K562 (cell line): ENCODE results near the gene ATP5PF. TPM values are rescaled to one million over a fixed set of nuclear protein-coding genes. Genes with fewer than 3 reads are reported as not detected.
A peak's percentile ranks its signal among the peaks of the same experiment; 100 is the strongest.

Experiments
- ARID1B ChIP-seq: fragments of 450-650 bp; IDR thresholded peaks from 2 replicates; pipeline ENCODE4 v1.6.1; 2016; ENCODE audit warnings: antibody characterized with exemption, mild to moderate bottlenecking, inconsistent platforms
- BHLHE40 ChIP-seq: IDR thresholded peaks from 2 replicates; pipeline ENCODE4 v1.6.1; 2011; ENCODE audit warnings: low read length, improper control_type of control experiment
- CEBPB ChIP-seq: fragments of 450-650 bp; IDR thresholded peaks from 2 replicates; pipeline ENCODE4 v1.6.1; 2016; ENCODE audit warnings: missing genetic modification characterization, missing compliant biosample characterization
- MAFF ChIP-seq: IDR thresholded peaks from 2 replicates; pipeline ENCODE4 v1.6.1; 2012; ENCODE audit warnings: low read length, improper control_type of control experiment
- MCM7 ChIP-seq, 2 experiments: fragments of 450-650 bp; IDR thresholded peaks; 2 replicates each; pipeline ENCODE4 v1.6.1; 2016 to 2018
- POLR2G ChIP-seq: fragments of 200-400 bp; formaldehyde crosslinking; IDR thresholded peaks from 2 replicates; pipeline ENCODE4 v1.6.1; 2017; ENCODE audit warnings: low read depth, mild to moderate bottlenecking, antibody characterized with exemption, low read length, moderate library complexity
- RBBP5 ChIP-seq: fragments of 200-600 bp; sonication (generic); IDR thresholded peaks from 2 replicates; pipeline ENCODE4 v1.6.1; 2012; ENCODE audit warnings: borderline replicate concordance, mild to moderate bottlenecking, low read length, control low read depth, inconsistent platforms; ENCODE audit not compliant: insufficient read depth, poor library complexity, severe bottlenecking
- SUPT5H ChIP-seq: fragments of 450-650 bp; IDR thresholded peaks from 2 replicates; pipeline ENCODE4 v1.6.1; 2016
- TAF1 ChIP-seq: IDR thresholded peaks from 2 replicates; pipeline ENCODE4 v1.6.1; 2011; ENCODE audit warnings: mild to moderate bottlenecking, low read length, moderate library complexity; ENCODE audit not compliant: insufficient read depth, control insufficient read depth, severe bottlenecking; ENCODE audit errors: extremely low read depth
- TCF3 ChIP-seq: sonication (generic); formaldehyde crosslinking; IDR thresholded peaks from 2 replicates; pipeline ENCODE4 v1.4.0; 2020; ENCODE audit warnings: mild to moderate bottlenecking, missing genetic modification reagents
- ZNF239 ChIP-seq: fragments of 250-450 bp; sonication (Bioruptor Pico); IDR thresholded peaks from 2 replicates; pipeline ENCODE4 v1.4.0; 2020; ENCODE audit warnings: mild to moderate bottlenecking
- ZNF324 ChIP-seq: fragments of 250-450 bp; sonication (Bioruptor Pico); IDR thresholded peaks from 2 replicates; pipeline ENCODE4 v1.4.0; 2020; ENCODE audit warnings: mild to moderate bottlenecking
- ZNF668 ChIP-seq: fragments of 250-450 bp; sonication (Bioruptor Pico); IDR thresholded peaks from 2 replicates; pipeline ENCODE4 v1.8.0; 2022; ENCODE audit warnings: mild to moderate bottlenecking, inconsistent platforms
- ZNF764 ChIP-seq: fragments of 250-450 bp; sonication (Bioruptor Pico); IDR thresholded peaks from 2 replicates; pipeline ENCODE4 v1.4.0; 2020; ENCODE audit warnings: low read depth, mild to moderate bottlenecking, moderate library complexity
- ZSCAN32 ChIP-seq: fragments of 450-650 bp; formaldehyde crosslinking; IDR thresholded peaks from 2 replicates; pipeline ENCODE4 v1.4.0; 2020; ENCODE audit warnings: mild to moderate bottlenecking, moderate library complexity
- polyA plus RNA-seq, 8 experiments: library from polyadenylated mRNA; depleted of rRNA in 4 of 8; stranded (reverse) in 5 of 8; unstranded in 3 of 8; fragments of >200 nt; fragmentation: Nextera tagmentation in 2 of 8; fragmentation: Illumina TruSeq in 1 of 8; extraction: Ambion mirVana in 2 of 8; extraction: Trizol in 1 of 8; gene quantifications; 2 replicates each; pipeline versions ENCODE4 v1.2.1 to v1.2.3, GENCODE V29; 2011 to 2014; ENCODE audit warnings: inconsistent platforms in 1 of 8, missing spikeins in 1 of 8
- total RNA-seq, 7 experiments: library from RNA; depleted of rRNA in 6 of 7; stranded (reverse); fragments of >200 nt in 6 of 7; fragmentation: Illumina TruSeq in 2 of 7; extraction: Trizol in 2 of 7; gene quantifications; 2 replicates each; pipeline versions ENCODE4 v1.2.1 to v1.2.3, GENCODE V29; 2011 to 2021; ENCODE audit warnings: low replicate concordance in 1 of 7
- TF ChIP-seq, protein P1 (sequence below): fragments of 450-650 bp; IDR thresholded peaks from 2 replicates; pipeline ENCODE4 v1.6.1; 2018; ENCODE audit not compliant: partially characterized antibody
- TF ChIP-seq, protein P2 (sequence below): fragments of 250-450 bp; sonication (Bioruptor Pico); IDR thresholded peaks from 2 replicates; pipeline ENCODE4 v1.5.0; 2020; ENCODE audit warnings: mild to moderate bottlenecking
- TF ChIP-seq, protein P3 (sequence below), 3 experiments: fragments of 200-800 bp in 1 of 3; fragments of 250-450 bp in 1 of 3; fragments of 450-650 bp in 1 of 3; sonication (Bioruptor Pico) in 1 of 3; sonication (Bioruptor generic) in 1 of 3; formaldehyde crosslinking in 1 of 3; IDR thresholded peaks; 2 replicates each; pipeline versions ENCODE4 v1.6.1 to v1.8.0; 2016 to 2022; ENCODE audit warnings: mild to moderate bottlenecking in 2 of 3, missing genetic modification characterization in 2 of 3, missing compliant biosample characterization in 1 of 3, moderate library complexity in 1 of 3

Gene ATP5PF
- total and polyA plus RNA-seq, 9 of the 15 experiments (the other 6 are each of a cell fraction or from before 2014, with no cell fraction given) = 242 to 2,488 (median 533) TPM

DNA sequence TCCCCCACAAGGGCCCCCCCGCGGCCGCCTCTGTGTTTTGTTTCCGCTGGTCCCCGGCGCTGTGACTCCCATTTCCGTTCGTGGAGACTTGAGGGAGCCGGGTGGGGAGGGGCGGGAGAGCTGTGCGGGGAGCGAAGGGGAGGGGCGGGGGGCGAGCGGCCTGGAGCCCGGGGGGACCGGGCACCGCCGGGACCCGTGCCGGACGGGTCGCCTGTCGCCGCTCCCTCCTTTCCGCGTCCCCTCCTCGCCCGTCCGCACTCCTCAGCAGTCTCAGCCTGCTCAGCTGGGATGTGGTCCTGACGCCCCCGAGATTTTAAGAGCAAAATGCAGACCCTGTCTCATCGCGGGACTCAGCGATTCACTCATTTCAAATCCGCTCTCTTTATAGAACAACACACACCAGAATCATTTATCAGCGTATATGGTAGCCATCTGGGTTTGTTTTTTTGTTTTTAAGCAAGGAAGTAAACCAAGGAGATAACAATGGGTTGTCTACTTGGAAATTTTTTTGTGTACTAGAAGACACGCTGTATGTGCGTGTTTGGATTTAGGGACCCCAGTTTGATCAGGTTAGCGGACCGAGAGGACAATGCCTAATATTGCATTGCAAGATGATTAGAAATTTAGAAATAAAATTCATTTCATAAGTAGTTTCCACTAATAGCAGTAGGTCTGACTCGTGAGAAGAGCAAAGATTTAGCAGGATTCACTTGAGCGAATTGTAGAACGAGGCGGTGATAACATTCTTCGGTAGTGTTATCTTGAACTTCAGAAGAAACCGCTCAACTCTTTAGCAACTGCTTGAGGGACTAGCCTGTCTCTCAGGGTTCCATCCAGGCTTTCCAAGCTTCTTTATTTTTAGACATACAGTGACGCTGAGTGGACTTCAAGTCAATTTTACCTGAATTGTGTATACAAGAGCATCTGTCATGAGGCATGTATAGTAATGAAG, 1.2 kb upstream of the ATP5PF start (continued):
- peak; percentile 53; the same call in 1 of the 2 replicates for TF ChIP-seq ARID1B
- no peak for TF ChIP-seq SUPT5H
- peak; percentile 47; the same call in 1 of the 2 replicates for TF ChIP-seq TCF3 (CRISPR knock-in tag)
- no peak for TF ChIP-seq MCM7 (IDR thresholded peaks at IDR 0.05)
- TF ChIP-seq POLR2G = peak; percentile 65
- TF ChIP-seq ZNF668 (CRISPR knock-in tag) = no peak
- peak; percentile 67; the same call in 1 of the 2 replicates for TF ChIP-seq CEBPB
- TF ChIP-seq, protein P1, sequence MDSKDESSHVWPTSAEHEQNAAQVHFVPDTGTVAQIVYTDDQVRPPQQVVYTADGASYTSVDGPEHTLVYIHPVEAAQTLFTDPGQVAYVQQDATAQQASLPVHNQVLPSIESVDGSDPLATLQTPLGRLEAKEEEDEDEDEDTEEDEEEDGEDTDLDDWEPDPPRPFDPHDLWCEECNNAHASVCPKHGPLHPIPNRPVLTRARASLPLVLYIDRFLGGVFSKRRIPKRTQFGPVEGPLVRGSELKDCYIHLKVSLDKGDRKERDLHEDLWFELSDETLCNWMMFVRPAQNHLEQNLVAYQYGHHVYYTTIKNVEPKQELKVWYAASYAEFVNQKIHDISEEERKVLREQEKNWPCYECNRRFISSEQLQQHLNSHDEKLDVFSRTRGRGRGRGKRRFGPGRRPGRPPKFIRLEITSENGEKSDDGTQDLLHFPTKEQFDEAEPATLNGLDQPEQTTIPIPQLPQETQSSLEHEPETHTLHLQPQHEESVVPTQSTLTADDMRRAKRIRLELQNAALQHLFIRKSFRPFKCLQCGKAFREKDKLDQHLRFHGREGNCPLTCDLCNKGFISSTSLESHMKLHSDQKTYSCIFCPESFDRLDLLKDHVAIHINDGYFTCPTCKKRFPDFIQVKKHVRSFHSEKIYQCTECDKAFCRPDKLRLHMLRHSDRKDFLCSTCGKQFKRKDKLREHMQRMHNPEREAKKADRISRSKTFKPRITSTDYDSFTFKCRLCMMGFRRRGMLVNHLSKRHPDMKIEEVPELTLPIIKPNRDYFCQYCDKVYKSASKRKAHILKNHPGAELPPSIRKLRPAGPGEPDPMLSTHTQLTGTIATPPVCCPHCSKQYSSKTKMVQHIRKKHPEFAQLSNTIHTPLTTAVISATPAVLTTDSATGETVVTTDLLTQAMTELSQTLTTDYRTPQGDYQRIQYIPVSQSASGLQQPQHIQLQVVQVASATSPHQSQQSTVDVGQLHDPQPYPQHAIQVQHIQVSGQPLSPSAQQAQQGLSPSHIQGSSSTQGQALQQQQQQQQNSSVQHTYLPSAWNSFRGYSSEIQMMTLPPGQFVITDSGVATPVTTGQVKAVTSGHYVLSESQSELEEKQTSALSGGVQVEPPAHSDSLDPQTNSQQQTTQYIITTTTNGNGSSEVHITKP = no peak
- TF ChIP-seq RBBP5 = peak; percentile 39
- no peak for TF ChIP-seq ZNF764 (CRISPR knock-in tag)
- TF ChIP-seq TAF1 = peak; percentile 70
- no peak; the same call in 1 of the 2 replicates for TF ChIP-seq ZSCAN32 (CRISPR knock-in tag)
- no peak for TF ChIP-seq MAFF
- no peak for TF ChIP-seq ZNF239
- peak; percentile 52; the same call in 1 of the 2 replicates for TF ChIP-seq BHLHE40
- TF ChIP-seq, protein P2, sequence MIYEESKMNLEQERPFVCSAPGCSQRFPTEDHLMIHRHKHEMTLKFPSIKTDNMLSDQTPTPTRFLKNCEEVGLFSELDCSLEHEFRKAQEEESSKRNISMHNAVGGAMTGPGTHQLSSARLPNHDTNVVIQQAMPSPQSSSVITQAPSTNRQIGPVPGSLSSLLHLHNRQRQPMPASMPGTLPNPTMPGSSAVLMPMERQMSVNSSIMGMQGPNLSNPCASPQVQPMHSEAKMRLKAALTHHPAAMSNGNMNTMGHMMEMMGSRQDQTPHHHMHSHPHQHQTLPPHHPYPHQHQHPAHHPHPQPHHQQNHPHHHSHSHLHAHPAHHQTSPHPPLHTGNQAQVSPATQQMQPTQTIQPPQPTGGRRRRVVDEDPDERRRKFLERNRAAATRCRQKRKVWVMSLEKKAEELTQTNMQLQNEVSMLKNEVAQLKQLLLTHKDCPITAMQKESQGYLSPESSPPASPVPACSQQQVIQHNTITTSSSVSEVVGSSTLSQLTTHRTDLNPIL = no peak
- no peak for TF ChIP-seq ZNF324
- TF ChIP-seq, protein P3, sequence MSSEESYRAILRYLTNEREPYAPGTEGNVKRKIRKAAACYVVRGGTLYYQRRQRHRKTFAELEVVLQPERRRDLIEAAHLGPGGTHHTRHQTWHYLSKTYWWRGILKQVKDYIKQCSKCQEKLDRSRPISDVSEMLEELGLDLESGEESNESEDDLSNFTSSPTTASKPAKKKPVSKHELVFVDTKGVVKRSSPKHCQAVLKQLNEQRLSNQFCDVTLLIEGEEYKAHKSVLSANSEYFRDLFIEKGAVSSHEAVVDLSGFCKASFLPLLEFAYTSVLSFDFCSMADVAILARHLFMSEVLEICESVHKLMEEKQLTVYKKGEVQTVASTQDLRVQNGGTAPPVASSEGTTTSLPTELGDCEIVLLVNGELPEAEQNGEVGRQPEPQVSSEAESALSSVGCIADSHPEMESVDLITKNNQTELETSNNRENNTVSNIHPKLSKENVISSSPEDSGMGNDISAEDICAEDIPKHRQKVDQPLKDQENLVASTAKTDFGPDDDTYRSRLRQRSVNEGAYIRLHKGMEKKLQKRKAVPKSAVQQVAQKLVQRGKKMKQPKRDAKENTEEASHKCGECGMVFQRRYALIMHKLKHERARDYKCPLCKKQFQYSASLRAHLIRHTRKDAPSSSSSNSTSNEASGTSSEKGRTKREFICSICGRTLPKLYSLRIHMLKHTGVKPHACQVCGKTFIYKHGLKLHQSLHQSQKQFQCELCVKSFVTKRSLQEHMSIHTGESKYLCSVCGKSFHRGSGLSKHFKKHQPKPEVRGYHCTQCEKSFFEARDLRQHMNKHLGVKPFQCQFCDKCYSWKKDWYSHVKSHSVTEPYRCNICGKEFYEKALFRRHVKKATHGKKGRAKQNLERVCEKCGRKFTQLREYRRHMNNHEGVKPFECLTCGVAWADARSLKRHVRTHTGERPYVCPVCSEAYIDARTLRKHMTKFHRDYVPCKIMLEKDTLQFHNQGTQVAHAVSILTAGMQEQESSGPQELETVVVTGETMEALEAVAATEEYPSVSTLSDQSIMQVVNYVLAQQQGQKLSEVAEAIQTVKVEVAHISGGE (CRISPR knock-in tag; IDR thresholded peaks at IDR 0.05) = peak in 1 of 3 experiments; percentile 76; a peak in 2 of 6 replicates
